ENCODE results near the gene GHRH.

GHRH gene

DNA sequence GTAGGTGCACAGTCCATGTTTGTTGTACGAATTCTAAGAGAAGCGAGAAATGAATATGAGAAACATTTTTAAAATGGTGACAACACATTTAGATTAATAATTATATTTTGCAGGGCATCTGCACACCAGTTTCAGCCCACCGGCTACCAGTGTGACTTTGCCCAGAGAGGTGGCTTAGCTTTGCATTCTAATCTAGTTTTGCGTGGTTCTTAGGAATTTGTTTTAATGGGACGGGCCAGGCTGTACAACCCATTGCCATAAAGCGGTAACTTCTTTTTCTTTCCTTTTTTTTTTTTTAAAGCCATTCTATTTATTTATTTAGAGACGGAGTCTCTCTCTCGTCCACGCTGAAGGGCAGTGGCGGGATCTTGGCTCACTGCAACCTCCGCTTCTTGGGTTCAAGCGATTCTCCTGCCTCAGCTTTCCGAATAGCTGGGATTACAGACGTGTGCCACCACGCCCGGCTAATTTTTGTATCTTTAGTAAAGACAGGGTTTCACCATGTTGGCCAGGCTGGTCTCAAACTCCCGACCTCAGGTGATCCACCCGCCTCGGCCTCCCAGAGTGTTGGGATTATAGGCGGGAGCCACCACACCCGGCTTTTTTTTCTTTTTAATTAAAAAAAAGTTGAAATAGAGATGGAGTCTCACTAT is 28.7 kb upstream of the GHRH start:
- no peak for DNase-seq (ENCODE audit: low read depth, low spot score)

DNA sequence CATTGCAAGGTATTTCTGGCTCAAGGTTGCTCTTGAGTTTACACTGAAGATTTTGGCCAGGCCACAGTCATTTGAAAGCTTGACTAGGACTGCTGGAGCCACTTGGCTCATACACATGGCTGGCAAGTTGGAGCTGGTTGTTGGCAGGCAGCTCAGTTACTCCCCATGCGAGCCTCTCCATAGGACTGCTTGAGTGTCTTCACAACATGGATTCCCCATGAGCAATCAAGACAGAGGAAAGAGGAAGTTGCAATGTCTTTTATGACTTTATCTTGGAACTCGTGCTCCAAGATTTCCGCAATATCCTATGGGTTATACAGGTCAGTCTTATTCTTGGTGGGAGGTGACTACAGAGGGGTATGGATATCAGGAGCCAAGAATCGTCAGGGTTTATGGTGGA is 26.5 kb upstream of the GHRH start:
- DNase-seq (ENCODE audit: low read depth, low spot score): no peak

DNA sequence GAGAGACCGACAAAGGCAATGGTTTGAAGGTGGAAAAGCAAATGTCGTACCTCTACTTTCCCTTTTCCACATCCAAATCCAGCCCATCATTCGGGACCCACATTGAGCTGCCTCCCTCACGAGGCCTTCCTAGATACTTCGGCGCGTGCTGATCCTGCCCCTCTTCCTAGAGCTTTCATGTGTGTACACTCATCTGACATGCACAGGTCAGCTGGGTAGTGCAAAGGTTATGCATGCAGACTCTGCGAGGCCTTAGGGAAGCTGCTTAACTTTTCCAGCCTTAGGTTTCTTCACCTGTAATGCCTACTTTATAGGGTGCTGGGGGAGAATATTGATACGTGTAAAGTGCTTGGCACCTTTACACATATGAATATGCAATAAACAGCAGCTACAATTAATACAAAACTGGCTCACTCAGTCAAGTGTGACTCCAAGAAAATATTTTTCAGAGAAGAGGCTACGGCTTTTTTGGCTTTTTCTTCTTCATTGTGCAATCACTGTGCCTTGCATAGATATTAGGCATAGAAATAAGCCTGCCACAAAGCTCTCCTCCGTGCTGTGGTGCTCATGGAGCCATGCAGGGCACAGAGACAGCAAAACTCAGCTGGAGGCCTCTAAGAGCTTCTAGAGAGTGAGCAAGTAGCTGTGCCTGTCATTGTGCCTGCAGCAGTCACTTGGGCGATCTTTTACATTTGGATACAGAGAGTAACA is 24.2 kb upstream of the GHRH start:
- no peak for DNase-seq (ENCODE audit: low read depth, low spot score)

DNA sequence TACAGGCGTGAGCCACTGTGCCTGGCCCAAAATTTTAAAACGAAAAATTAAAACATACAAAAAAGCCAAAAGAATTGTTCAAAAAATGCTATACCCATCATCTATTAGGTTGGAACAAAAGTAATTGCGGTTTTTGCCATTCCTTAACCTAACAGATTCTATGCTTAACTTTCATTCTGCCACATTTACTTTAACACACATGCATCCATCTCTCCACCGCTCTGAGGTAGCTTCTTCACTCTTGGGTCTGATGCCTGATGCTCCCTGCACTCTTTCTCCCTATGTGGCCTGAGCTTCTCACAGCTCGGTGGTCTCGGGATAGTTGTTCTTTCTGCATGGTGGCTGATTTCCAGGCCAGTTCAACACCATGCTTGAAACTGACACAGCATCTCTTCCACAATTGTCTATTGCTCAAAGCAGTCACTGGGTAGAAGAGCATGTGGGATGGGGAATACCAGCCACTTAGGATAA is 23.1 kb upstream of the GHRH start:
- DNase-seq (ENCODE audit: low read depth, low spot score): no peak

DNA sequence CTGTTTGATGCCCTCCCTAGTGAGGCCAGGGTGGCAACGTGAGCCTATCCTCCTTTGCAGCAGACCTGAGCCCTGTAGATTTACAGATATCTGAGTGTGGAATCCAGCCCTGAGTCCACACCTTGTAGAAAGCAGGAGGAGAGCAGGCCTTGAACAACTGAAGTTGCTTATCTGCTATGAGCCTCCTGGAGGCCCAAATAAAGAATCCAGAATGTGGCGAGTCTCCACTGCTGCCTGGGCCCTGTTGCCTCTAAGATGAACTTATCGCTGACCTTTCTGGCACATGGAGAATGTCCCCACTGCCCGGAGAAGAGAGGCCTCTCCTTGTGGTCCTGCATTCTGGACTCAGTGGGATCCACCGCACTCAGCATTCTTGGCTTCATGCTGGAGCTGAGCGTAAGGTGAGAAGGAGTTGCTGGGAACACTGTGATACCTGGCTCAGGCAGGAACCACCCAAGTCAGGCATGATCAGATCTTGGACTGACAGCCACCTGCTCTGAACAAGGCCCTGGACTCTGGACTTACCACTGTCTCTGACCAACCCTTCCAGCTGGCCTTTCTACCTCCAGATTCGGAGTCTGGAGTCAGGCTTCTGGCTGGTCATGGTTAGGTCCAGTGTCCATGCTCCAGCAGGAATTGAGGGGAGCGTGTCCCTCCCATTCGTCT is 22.0 kb upstream of the GHRH start:
- DNase-seq (ENCODE audit: low read depth, low spot score): no peak

DNA sequence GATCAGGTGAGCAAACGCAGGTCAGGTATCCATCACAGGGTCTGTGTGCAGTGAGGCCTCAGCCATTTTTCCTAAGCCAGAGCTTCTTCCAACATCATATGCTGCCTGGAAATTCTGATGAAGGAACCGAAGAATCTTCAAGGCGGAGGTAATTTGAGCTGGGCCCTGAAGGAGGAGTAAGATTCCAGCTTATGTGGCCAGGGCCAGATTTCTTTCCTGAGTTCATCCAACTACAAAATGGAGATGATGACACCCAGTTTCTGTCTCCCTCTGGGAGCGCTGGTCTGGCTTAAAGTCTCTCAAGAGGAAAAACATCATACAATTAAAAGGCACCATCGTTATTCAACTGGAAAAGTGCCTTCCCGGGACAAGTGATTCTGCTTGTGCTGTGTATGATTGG is 20.9 kb upstream of the GHRH start:
- no peak for DNase-seq (ENCODE audit: low read depth, low spot score)

DNA sequence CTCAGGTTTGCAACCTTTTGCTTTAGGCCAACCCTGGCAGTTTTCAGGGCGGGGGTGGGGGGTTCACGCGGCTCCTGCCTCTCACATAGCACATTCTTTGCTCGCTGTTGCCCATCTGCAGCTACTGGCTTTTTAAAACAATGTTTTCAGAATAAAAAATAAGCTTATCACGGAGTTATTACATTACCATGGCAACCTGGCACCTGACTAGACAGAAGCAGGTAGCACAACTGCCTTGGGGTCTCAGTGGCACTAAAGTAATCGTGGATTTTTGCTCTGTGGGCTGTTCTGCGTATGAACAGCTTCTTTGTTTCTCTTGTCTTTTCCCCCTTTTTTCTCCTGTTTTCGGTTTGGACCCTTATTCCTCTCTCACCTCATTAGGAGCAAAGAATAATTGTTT is 18.8 kb upstream of the GHRH start:
- no peak for DNase-seq (ENCODE audit: low read depth, low spot score)

DNA sequence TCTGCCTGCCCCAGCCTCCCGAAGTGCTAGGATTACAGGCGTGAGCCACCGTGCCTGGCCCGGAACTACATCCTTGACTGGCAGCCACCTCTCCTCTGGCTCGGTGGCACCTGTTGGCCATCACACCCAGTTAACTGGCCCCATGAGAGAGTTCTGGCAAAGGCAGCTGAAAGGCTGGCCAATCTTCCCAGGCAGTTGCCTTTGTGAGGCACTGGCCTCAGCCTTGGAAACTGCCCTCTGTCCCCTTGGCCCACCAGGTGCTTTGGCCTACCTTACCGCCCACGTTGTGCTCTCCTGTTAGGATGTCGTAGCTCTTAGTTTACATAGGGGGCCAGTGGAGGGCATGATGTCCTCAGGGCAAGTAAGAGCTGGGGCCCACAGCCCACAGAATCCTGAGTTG is 18.2 kb upstream of the GHRH start:
- no peak for DNase-seq (ENCODE audit: low read depth, low spot score)

DNA sequence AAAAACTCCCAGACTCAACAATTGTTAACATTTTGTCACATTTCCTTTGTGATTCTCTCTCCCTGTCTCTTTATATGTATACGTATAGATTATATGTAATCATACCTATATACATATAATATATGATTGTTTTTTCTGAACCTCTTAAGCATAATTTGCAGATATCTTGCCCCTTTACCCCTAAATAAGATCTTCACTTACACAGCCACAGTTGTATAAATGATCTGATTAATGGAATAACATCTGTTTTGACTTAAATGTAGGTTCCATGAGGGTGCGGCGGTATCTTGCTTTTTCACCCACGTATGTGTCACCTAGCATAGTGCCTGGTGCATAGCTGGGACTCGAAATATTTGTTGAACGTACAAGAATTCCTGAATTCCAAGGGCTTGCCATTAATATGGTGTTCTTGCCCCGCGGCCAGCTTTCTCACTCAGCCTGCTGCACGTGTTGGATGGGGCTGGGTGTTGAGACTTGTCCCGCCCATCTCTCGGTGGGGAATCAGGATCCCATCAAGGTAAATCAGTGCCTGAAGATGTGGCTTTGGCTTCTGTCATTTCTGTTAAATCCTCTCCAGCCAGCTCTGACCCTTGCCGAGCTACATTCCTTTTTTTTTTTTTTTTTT is 17.5 kb upstream of the GHRH start:
- no peak for DNase-seq (ENCODE audit: low read depth, low spot score)

DNA sequence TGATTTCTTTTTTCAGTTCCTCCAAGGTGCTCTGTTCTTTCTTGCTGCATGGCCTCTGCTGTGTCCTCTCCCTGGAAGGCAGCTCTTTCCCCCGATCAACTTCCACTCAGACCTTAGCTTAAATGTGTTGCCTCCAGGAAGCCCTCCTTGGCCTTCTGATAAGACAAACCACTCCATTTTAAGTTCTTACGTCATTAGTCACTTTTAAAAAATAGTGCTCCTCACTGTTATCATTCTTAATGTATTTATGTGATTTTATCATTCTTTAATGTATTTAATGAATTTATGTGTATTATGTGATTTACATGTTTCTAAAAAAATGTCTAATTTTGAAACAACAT is 15.6 kb upstream of the GHRH start:
- no peak for DNase-seq (ENCODE audit: low read depth, low spot score)

DNA sequence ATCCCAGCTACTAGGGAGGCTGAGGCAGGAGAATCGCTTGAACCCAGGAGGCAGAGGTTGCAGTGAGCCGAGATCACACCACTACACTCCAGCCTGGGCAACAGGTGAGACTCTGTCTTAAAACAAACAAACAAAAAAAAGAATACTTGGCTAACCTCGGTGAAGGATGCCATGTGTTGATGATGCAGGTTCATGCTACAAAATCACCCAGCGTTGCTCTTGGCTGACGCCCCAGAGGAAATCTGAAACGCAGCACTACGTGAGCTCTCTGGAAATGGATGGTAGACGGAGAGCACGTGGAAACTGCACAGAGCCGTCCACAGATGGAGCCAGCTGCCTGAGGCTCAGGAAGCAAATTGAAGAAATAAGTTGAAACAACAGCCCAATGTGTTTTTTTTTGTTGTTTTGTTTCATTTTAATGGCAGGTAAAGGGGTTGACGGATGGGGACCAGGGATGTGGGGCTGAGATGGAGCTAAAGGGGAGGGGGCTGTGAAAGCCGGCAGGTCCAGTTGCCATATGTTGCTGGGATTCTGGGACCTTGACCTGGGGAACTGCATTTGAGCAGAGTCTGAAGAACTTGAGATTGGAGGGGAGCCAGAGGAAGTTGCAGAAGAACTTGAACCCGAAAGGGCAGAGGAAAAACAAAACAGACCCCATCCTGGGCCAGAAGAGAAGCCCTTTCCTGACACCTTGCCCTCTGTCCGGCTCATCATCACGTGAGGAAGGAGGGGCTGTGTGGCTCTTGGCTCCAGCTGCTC is 15.1 kb upstream of the GHRH start:
- peak; percentile 88 for DNase-seq (ENCODE audit: low read depth, low spot score)

DNA sequence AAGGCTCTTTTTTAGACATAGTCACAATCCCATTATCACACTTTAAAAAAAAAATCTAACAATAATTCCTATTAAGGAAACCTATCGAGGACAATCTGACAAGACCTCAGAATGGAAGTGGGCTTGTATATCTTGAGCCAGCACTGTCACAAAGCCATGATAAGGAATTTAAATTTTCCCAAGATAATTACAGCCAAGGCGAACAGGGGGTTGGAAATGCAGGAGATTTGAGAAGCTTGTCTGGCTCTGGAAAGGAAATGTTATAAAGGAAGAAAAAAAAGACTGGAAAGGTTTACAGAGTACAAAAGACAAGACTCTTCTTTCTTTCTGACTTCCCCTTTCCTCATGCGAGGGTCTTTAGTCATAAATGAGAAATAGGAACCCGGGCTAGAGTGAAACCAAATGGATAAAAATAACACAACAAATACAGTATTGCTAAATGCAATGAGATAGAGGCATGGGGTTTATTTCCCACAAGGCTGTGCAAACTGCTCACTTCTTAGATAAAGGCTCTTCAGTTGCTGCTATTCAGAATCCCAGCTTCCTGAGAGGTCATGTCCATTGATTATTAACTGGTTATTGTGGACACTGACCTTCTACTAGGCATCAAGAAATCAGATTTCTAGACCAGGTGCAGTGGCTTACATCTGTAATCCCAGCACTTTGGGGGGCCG is 13.4 kb upstream of the GHRH start:
- no peak for DNase-seq (ENCODE audit: low read depth, low spot score)

DNA sequence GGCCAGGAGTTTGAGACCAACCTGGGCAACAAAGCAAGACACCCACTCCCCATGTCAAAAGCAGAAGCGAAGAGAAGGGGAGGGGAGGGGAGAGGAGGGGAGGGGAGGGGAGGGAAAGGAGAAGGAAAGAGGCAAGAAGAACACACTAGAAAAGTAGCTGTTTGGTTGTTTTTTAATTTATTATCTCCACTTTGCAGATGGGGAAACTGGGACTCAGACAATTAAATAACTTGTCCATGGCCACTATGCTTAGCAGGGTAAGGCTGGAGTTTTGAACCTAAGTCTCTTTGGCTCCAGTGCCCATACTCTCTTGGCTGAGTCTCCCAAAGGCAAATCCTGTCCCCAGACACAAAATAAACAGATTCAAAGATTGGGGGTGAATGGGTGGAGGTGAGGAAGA is 12.4 kb upstream of the GHRH start:
- DNase-seq (ENCODE audit: low read depth, low spot score): no peak

DNA sequence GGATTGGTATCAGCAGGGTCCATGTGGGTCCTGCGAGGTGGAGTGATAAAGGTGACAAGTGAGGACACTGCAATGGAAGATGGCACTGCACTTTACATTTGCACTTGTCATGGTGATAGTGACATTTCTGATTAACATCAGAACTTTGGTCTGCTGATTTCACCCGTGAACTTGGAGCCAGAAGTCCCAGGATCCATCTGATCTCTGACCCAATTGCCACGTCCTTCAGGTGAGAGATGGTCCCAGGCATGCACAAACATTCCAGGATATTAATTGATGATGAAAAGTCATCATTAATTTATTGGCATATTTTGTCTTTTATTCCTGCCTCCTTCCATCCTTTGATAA is 9.8 kb upstream of the GHRH start:
- DNase-seq (ENCODE audit: low read depth, low spot score): no peak

DNA sequence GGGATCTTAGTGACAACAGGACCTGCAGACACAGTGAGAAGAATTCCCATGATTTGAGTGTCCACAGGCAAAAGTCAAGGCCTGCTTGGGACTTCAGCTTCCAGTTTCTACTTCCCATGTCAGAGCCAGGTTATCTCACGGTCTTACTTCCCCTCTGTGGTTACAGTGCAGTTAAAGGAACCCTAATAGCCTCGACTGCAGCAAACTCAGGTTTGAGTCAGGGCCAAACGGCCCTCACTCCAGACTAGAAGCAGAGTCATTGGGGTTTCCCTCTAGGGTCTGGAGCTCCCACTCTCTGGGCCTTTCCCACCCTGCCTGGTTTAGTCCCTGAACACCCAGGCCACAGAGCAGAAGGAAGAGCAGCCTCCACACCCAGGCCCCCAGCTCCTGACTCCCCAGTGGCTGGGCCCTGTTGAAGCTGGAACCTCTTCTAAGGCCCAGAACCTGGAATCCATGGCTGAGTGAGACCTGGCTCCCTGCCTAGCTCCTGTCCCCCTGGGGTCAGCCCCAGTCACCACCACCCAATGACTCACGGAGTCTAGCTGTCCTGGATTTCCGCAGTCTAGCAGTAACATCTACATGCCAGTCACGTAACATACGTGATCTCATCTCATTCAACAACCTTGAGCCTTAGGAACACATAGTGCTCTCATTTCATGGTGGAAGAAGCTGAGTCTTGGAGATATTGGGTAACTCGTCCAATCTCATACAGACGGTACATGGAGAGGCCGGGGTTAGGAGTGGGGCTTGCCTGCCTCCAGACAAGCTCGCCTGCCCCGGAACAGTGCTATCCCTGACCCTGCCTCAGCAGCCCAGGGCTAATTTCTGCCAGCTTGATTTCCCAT is 9.2 kb upstream of the GHRH start:
- no peak for DNase-seq (ENCODE audit: low read depth, low spot score)

DNA sequence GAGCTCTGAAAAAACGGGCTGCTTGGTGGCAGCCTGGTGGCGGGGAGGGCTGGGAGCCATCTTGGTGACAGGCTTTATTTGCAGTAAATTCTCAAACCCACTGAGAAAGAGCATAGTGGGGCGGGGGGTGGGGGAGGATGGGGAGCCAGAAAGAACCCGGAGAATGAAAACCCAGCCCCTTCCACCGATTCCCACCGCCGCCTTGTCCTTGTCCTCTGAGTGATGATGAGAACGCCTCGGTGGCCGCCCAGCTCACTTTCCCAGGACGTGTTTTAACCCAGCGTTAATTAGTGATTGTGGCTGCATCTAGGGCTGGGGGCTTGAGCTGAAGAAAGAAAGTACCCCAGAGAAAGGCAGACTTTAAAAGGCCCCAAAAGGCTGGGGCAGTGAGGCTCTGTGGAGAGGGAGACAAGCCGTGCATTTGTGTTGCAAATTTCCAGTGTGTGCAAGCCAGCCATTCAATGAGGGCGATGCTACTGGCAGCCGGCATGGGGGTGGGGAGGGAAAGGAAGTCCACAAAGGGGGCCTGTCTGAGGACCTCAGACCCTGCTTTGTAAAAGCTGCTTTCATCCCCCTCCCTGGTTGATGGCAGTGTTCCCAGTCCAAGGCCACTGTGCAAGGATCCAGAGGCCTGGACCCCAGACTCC is 6.2 kb upstream of the GHRH start:
- DNase-seq (ENCODE audit: low read depth, low spot score): no peak

DNA sequence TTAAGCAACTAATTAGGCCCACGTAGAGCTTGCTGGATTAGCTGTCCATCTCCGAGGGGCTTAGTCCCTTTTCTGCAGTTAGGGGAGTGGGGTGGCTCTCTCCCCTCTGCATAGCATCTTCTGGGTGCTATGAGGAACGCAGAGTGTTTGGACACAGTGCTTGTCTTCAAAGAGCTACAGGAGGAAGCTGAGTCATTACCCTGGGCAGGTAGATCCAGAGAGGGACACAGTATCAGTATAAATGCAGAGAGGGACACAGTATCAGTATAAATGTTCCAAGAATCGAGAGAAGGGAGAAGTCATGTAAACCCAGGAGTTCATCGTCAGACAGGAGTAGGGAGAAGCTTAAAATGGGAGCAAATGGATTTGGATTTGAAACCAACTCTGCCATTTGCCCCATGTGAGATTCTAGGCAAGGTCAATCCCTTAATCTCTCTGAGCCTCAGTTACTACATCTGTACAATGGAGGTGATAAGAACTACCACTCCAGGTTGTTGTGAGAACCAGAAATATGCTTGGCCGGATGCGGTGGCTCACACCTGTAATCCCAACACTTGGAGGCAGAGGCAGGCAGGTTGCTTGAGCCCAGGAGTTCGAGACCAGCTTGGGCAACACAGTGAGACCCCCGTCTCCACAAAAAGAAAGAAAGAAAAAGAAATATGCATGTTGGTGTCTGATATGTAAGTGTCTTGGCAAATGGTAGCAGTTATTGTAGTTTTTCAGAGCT is 5.5 kb upstream of the GHRH start:
- no peak for DNase-seq (ENCODE audit: low read depth, low spot score)

DNA sequence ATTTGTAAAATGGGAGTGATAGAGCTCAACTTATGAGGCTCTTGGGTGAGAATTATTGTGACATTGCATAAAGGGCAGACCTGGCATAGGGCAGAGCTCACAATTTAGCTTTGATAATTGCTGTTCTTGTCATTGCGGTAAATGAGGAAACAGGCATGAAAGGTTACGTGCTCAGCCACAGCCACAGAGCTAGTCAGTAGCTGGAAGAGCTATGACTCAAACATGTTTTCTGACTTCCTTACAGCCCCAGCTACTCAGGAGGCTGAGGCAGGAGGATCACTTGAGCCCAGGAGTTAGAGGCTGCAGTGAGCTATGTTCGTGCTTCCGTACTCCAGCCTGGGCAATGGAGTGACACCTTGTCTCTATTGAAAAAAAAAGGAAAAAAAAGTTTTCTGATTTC is 3.5 kb upstream of the GHRH start:
- DNase-seq (ENCODE audit: low read depth, low spot score): no peak

DNA sequence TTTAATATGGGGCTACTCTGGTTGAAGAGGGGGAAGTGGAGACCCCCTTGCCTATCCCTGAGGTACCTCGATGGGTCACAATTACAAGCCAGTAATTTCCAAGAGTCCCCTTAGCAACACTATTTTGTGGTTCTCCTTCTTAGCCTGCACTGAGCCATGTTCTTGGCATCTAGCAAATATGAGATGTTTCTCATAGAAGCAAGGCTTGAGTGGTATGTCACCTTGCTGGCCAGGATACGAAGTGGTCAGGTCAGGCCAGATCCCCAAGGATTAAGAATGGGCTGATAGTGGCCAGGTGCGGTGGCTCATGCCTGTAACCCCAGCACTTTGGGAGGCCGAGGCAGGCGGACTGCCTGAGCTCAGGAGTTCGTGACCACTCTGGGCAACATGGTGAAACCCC is 2.1 kb upstream of the GHRH start:
- no peak for DNase-seq (ENCODE audit: low read depth, low spot score)
